H54 (cell line): ENCODE measurements around the gene LMCD1.
A peak's percentile ranks its signal among the peaks of the same experiment; 100 is the strongest.

ENCODE experiments used
- DNase-seq: peaks from one replicate; pipeline ENCODE4 v3.0.0; 2011; ENCODE audit warnings: low spot score, mixed read lengths; ENCODE audit not compliant: insufficient read length
- FAIRE-seq: peaks from 3 replicates; lab custom pipeline; 2011; peaks lifted over from hg19 to GRCh38; lab: Jason Lieb, UNC
- POLR2A ChIP-seq: IDR thresholded peaks from 2 replicates; pipeline ENCODE4 v1.6.1; 2011; ENCODE audit warnings: low read depth, mild to moderate bottlenecking, low read length

LMCD1 gene

DNA sequence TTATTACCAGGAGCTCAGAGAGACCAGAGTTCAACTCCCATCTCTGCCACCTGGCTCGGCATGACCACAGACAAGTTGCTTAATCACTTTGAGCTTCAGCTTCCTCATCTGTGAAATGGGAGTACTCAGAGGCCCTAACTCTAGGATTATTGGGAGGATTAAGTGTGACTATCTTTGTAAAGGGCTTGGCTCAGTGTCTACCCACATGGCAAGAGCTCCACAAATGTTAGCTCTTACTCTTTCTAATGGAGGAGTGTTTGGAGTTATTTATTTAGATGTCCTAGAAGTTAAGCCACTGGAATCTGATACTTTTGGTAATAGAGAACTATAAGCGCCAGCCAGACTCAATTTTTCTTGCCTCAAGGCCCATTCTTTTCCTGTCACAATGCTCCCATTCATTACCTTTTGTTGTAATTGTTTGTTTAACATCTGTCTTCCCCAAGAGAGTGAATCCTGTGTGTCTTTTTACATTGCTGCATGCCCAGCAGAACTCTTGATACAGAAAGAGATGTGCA is 12.3 kb upstream of the LMCD1 start:
- DNase-seq = no peak

DNA sequence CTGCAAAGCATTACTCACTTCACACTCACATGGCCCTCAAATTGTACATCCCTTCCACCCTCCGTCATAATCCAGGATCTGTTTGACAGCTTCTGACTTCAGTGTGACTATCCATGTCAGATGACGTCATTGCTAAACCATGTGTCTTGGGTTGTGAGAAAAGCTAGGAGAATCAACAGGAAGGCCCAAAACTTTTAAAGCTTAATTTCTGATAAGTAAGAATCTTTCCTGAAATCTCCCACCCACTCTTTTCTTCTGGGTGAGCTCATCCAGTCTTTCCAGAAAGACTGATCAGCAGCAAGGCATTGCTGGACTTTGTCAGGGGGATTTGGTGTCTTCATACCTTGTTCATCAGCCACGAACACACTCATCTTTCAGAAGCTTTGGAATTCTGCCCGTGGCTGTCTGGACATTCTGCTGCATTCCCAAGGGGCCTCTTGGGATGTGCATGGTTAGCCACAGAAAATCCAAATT is 11.5 kb upstream of the LMCD1 start:
- no peak for TF ChIP-seq POLR2A
- FAIRE-seq = no peak
- peak; percentile 44 for DNase-seq

More for the DNA sequence above, 12.3 kb upstream of the LMCD1 start:
- no peak for FAIRE-seq
- TF ChIP-seq POLR2A = no peak

DNA sequence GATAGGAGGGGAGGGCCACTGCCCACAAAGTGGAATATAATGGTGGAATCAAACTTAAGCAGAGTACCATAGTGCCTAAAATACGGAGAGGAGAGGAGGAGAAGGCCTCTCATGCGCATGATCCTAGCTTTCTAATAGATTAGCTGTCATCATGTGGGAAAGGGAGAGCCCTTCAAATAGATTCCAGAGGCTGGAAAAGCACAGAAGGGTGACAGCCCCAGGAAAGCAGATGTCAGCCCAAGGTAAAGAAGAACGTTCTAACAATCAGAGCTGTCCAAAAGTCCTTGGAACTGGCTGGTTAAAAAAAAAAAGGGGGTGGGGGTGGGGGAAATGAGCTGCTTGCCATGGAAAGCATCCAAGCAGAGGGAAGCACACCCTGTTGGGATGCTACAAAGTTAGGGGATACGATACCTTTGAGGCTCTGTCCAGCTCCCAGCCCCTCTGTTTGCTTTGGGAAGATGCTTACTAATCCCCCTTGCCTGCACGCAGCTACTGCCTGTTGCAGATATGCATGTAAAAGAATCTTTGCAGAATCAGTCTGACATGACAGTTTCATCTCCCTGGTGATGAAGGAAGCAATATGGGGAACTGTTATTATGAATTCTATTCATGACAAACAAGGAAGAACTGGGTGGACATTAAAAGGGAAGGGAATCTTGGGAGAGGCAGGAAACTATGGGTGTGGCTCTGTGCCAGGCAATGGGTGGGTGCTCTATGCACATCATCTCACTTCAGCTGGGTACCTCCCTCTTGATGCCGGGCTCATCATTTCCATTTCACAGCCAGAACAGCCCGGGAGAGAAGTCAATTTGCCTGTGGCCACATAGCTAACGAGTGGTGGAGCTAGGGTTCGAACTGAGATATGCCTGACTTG is 10.1 kb upstream of the LMCD1 start:
- FAIRE-seq (no peak), DNase-seq (no peak)
- TF ChIP-seq POLR2A = no peak

DNA sequence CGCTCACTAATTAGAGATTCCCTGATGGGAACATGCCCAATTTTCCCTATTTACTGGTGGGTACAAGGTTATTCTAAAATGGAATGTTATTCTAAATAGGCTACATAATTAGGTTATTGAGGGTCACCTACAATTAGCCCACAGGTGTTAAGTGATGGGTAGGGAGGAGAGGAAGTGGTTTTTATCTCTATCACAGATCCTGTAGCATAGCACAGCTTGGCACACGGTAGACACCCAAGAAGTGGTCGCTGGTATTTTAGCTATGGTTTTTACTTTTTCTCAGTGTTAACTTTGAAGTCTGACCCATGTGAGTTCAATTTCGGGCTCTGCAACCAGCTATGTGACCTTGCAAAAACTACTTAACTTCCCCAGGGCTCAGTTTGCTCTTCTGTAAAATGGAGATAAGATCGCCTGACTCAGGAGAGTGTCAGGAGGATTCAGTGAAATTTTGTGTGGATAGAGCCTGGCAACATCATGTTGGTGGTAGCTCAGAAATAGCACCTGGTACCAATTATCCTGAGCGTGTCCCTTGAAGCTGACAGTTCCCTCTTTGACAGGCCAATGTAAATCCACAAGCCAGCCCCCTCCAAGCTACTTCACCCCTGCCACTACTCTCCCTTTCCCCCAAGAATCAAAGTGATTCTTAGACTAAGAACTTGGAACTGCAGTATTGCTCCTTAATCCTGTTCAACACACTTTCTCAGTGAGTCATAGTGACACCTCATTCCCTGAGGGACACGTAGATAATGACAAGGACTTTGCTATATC is 8.7 kb upstream of the LMCD1 start:
- no peak for TF ChIP-seq POLR2A
- FAIRE-seq (no peak), DNase-seq (no peak)

DNA sequence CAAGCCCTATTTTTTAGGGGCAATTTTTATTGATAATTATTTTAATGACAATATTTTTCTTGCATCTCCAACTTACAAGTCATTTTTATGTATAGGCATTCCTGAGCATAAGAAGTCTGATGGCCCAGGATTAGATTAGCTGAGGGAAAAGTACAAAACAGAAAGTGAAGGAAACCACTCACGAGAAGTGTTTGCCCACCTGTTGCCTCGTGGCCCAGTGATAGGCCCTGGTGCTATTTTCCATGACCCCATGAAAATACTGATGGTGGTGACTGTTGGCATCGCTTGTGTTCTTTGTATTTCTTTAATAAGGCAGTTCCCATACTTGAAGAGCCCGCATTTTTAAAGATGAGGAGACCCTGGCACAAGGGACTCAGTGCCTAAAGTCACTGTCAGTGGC is 7.9 kb upstream of the LMCD1 start:
- no peak for FAIRE-seq
- no peak for TF ChIP-seq POLR2A
- no peak for DNase-seq

DNA sequence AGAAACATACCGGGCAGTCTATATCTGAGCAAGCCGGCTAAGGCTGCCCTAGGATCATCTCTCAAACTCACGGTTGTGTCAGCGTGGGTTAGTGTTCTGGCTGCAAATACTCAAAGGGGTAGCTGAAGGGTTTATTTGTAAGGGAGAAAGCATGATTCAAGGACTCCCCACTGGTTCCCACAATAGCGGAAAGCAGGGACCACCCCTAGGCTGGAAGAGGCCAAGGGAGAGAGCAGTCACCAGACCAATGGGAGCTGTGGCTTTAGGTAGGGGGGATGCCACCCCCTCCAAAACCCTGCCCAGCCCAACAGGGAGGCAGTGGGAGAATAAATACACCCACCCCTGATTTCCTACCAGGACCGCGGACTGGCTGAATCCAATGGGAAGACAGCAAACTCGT is 7.3 kb upstream of the LMCD1 start:
- FAIRE-seq (no peak), DNase-seq (no peak)
- TF ChIP-seq POLR2A = no peak

DNA sequence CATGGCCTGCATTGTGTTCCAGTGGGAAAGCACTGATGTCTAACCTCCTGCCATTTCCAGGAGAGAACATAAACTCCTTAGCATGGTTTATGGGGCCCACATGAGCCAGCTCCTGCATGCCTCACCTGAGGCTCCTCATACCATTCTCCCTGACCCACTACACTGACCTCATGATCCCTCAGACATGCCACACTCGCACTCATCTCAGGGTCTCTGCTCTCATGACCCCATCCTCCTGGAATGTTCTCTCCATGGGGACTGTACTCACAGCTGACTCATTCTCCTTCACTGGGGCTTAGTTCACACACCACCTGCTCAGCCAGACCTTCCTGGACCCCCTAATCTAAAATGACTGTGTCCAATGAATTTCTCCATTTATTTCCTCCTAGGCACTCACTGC is 4.0 kb upstream of the LMCD1 start:
- TF ChIP-seq POLR2A = no peak
- DNase-seq = no peak
- FAIRE-seq = no peak

DNA sequence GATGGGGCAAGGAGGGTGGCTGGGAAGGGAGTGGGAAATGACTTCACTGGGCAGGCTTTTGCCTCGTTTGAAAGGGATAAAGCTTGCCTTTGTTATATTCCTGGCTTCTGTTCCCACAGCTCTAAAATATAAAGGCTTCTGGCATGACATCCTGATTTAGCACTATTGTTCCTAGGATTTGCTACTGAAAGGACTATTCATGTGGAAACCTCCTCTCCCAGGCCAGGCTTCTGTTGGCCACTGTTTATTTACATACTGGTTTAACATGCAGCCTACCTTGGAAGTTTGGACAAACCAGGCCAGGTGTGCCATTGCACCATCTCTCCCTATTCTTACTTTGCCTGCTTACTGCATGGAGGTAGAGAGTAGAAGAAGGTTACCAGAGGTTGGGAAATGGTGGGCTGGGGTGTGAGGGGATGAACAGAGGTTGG is 2.4 kb upstream of the LMCD1 start:
- FAIRE-seq = no peak
- TF ChIP-seq POLR2A = no peak
- DNase-seq = no peak

DNA sequence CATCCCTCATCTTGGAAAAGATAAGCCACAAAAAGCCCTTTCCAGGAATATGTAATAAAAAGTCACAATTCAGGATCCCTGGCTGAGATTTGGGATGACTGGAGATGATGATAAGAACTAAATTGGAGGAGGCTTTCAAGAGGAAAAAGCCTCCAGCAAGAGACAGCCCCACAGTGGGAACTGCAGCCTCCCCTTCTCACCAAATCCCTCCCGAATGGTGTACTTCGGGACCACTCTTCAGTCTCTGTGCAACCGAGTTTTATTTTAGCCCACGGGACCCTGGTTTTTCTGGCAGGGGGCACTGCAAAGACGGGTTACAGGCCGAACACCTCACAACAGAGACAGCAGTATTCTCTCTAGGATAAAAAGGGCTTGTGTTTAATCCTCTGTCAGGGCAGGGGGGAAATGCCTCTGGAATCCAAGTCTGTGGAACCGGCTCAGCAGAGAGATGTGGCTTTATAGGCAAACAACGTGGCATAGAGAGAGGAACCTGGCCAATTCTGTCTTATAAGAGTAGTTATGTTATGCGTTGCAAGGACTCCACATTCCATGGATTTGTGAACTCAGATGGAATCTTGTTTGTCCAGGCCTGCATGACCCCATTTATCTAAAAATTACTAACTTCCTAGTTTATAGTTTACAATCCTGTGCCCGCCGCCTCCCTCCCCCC is 1.2 kb upstream of the LMCD1 start:
- FAIRE-seq (no peak), DNase-seq (no peak)
- TF ChIP-seq POLR2A = no peak

DNA sequence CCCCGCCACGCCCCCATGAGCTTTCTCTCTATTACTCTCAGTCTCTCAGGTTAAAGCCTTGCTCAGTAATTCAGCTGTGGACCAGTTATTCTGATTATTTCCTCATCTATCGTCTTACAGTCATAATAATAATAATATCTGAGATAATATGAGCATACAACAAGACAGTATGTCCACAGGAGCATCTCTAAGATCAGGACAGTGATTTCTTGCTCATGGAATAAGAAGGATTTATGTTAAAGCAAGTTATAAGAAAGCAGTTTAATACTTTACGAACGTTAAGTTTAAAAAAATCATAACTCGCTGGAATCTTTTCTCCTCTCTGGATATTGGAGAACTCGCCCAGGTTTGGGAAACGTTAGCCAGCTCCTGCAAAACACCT is 643 bp upstream of the LMCD1 start:
- TF ChIP-seq POLR2A = no peak
- no peak for DNase-seq
- no peak for FAIRE-seq

DNA sequence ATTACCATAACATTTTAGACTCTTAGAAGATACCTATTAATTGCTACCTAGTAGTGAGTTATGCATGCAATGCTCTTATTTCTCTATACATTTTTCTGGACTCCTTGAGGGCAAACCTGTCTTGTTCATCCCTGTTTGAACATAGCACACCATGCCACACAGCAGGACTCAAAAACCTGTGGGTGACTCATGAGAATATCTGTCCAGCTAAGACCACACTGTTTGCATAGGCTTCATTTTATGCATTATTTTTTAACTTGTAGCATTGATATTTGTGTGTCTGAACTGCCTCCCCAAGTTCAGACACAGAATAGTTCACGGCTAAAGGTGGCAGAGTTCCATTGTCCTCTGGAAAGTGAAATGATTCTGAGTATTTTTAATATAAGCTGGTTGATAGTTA is 1.8 kb downstream of the LMCD1 start:
- FAIRE-seq (no peak), DNase-seq (no peak)
- TF ChIP-seq POLR2A = no peak

DNA sequence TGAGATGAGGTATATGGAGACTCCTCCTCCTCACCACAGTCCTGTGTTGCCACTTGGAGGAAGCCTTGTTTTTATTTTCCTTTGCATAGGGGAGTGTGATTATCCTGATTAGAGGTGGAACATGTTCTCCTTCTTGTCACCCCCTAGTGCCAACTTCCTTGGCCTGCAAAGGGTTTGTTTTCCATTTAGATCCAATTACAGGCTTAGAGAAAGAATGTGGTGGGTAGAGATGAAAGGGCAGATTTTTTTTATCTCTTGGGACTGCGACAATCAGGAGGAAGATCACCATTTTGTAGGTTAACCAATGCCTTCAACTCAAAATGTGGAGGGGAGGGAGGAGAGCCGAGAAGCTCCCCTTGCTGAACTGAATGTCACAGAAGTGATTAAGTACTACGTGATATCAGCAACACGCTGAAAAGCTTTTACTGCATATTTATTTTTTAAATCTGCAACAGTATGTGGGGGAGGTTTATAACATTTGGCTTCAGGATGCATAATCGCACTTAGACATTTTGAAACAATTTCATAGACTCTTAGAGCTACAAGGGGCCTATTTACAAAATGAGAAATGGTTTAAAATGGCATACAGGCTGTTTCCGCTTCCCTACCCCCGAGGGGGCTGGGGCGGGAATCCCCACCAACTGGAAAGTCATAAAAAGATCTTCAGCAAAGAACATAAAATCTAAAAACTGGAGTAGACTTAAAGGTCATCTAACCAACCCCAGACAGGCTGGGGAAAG is 2.4 kb downstream of the LMCD1 start:
- FAIRE-seq = no peak
- no peak for DNase-seq
- TF ChIP-seq POLR2A = no peak

DNA sequence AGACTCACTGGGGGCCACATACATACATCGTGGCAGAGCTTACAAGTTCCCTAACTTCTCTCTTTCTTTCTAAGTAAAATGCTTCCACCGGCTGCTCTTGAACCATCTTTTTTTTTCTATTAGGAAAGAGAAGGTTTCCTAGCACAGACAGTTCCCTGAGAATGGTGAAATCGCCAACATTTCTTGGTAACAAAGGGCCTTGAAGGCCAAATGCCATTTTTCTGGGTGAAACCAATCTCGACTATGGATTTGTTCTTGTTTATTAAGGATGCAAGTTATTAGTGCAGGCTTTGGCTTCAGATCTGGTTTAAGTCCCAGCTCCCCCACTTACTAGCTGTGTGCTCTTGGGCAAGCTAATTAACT is 3.0 kb downstream of the LMCD1 start:
- TF ChIP-seq POLR2A = no peak
- FAIRE-seq (no peak), DNase-seq (no peak)
